Loucy (cell line): ENCODE measurements around the gene FMNL1.

ENCODE experiments used
- H2AFZ ChIP-seq: fragments of 200-600 bp; sonication (generic); 2 replicates; pipeline ENCODE4 v1.6.0; 2016; ENCODE audit warnings: antibody characterized with exemption, mild to moderate bottlenecking, low read length, moderate library complexity
- H3F3A ChIP-seq: fragments of 200-600 bp; 2 replicates; pipeline ENCODE4 v1.6.0; 2016; ENCODE audit warnings: antibody characterized with exemption, low read depth, mild to moderate bottlenecking
- H3K27me3 ChIP-seq: fragments of 200-600 bp; sonication (generic); 2 replicates; pipeline ENCODE4 v1.6.1; 2014; ENCODE audit warnings: low read length, mild to moderate bottlenecking; ENCODE audit not compliant: insufficient read depth, poor library complexity, severe bottlenecking
- H3K36me3 ChIP-seq: fragments of 200-600 bp; sonication (generic); 2 replicates; pipeline ENCODE4 v1.6.1; 2016; ENCODE audit warnings: low read length; ENCODE audit not compliant: insufficient read depth
- H3K4me1 ChIP-seq: fragments of 200-600 bp; sonication (generic); 2 replicates; pipeline ENCODE4 v1.5.1; 2014; ENCODE audit warnings: low read length, mild to moderate bottlenecking; ENCODE audit not compliant: insufficient read depth, poor library complexity, severe bottlenecking
- H3K4me2 ChIP-seq: fragments of 200-600 bp; sonication (generic); 2 replicates; pipeline ENCODE4 v1.6.0; 2014; ENCODE audit warnings: antibody characterized with exemption, low read length, low read depth, mild to moderate bottlenecking; ENCODE audit not compliant: poor library complexity, severe bottlenecking
- H3K4me3 ChIP-seq: fragments of 200-600 bp; sonication (generic); 2 replicates; pipeline ENCODE4 v1.5.1; 2014; ENCODE audit warnings: low read length, mild to moderate bottlenecking, mixed read lengths; ENCODE audit not compliant: poor library complexity, severe bottlenecking
- H3K79me2 ChIP-seq: fragments of 200-600 bp; sonication (generic); 2 replicates; pipeline ENCODE4 v1.6.1; 2014; ENCODE audit warnings: low read length; ENCODE audit not compliant: insufficient read depth
- H3K9ac ChIP-seq: fragments of 200-600 bp; sonication (generic); 2 replicates; pipeline ENCODE4 v1.6.0; 2014; ENCODE audit warnings: mild to moderate bottlenecking, low read depth, low read length, moderate library complexity; ENCODE audit not compliant: poor library complexity, severe bottlenecking
- H3K9me2 ChIP-seq: fragments of 200-600 bp; sonication (generic); replicated peaks from 2 replicates; pipeline ENCODE4 v1.6.1; 2016; ENCODE audit warnings: low read depth, low read length, mixed read lengths
- H3K9me3 ChIP-seq: fragments of 200-600 bp; sonication (generic); 2 replicates; pipeline ENCODE4 v1.6.1; 2014; ENCODE audit warnings: mild to moderate bottlenecking, antibody characterized with exemption, low read length, low read depth; ENCODE audit not compliant: insufficient read depth
- H4K20me1 ChIP-seq: fragments of 200-600 bp; sonication (generic); 2 replicates; pipeline ENCODE4 v1.6.0; 2014; ENCODE audit warnings: antibody characterized with exemption, low read length, mild to moderate bottlenecking; ENCODE audit not compliant: insufficient read depth, poor library complexity, severe bottlenecking
- CTCF ChIP-seq: fragments of 200-600 bp; sonication (generic); conservative IDR thresholded peaks from 2 replicates; pipeline ENCODE4 v1.5.1; 2014; ENCODE audit warnings: mild to moderate bottlenecking, antibody characterized with exemption, low read length
- EZH2phosphoT487 ChIP-seq: fragments of 200-600 bp; IDR thresholded peaks from 2 replicates; pipeline ENCODE4 v1.6.1; 2018; ENCODE audit warnings: antibody characterized with exemption, mild to moderate bottlenecking, moderate library complexity, borderline replicate concordance

The FMNL1 gene

DNA sequence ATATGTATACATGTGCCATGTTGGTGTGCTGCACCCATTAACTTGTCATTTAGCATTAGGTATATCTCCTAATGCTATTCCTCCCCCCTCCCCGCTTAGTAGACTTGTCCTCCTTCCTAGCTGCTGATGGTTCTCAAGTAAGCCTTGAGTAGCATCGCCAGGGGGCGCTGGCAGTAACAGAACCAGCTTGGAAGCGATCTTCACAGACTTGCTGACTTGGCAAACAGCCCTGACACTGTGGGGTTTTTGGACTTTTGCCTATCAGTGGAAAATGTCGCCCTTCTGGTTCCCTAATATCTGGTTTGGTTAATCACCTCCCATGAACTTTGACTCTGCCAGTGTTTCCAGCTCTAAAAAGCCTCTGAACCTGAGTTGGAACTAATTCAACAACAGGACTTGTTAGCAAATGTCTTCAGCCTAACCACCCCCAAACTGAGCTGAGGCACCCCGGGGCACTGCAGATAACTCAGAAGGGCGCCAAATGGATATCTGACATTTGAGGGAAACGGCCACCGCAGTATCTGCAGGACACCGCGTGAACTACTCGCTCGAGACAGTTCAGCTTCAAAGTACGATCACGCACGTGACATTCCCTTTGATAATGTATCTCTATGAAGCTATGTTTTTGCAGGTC is 55.6 kb downstream of the FMNL1 start:
- Histone ChIP-seq H3K9ac (no peak overlapping the region), H2AFZ (no peak overlapping the region), H3K9me2 (no peaks in the 10 kb centered on the region), H3K4me3 (no peak overlapping the region), H3K79me2 (no peaks in the 10 kb centered on the region), H3F3A (no peaks in the 10 kb centered on the region), H3K4me2 (no peak overlapping the region), H3K9me3 (no peaks in the 10 kb centered on the region), H3K27me3 (no peaks in the 10 kb centered on the region), H4K20me1 (no peaks in the 10 kb centered on the region), H3K36me3 (no peaks in the 10 kb centered on the region; the same call in 1 of the 2 replicates), H3K4me1 (no peaks in the 10 kb centered on the region)
- TF ChIP-seq CTCF (peak; percentile 80), EZH2phosphoT487 (no peak)

- Histone ChIP-seq H3K9ac (no peak overlapping the region), H3K79me2 (no peaks in the 10 kb centered on the region), H2AFZ (no peak overlapping the region), H3F3A (no peaks in the 10 kb centered on the region), H4K20me1 (no peaks in the 10 kb centered on the region), H3K9me2 (no peaks in the 10 kb centered on the region), H3K9me3 (no peaks in the 10 kb centered on the region), H3K27me3 (no peaks in the 10 kb centered on the region), H3K4me3 (no peak overlapping the region), H3K4me2 (no peak overlapping the region), H3K4me1 (no peaks in the 10 kb centered on the region), H3K36me3 (no peaks in the 10 kb centered on the region; the same call in 1 of the 2 replicates)
- no peak for TF ChIP-seq CTCF
- TF ChIP-seq EZH2phosphoT487 = no peak
Observed at GRCh38 chr17:45277992-45278391, 56.3 kb downstream of the FMNL1 start.

DNA sequence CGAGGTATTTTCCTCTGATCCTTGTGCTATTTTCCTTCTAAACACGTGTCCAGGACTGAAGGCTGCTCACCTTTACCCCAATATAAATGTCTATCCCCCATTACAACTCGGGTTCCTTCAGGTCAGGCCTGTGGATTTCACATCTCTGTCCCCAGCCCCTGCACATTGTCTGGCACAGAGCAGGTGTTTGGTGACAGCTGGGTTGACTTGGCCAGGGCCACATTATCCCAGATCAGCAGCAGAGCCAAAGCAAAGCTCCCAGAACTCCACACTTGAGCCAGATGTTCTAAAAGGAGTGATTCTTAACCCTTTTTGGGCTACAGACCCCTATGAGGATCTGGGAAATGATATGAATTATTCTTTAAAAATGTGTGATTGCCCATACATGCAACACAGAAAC is 58.2 kb downstream of the FMNL1 start:
- no peak overlapping the region for H3K4me2 ChIP-seq
- no peaks in the 10 kb centered on the region for H3K27me3 ChIP-seq
- H4K20me1 ChIP-seq = no peaks in the 10 kb centered on the region
- no peak overlapping the region for H2AFZ ChIP-seq
- H3K36me3 ChIP-seq = peaks cover 10% of the 10 kb centered on the region; the same call in 1 of the 2 replicates
- H3K4me3 ChIP-seq = no peak overlapping the region
- H3K79me2 ChIP-seq = no peaks in the 10 kb centered on the region
- no peaks in the 10 kb centered on the region for H3K9me2 ChIP-seq
- no peaks in the 10 kb centered on the region for H3F3A ChIP-seq
- H3K4me1 ChIP-seq = no peaks in the 10 kb centered on the region
- TF ChIP-seq EZH2phosphoT487 (no peak), CTCF (no peak)
- H3K9me3 ChIP-seq = no peaks in the 10 kb centered on the region
- H3K9ac ChIP-seq = no peak overlapping the region
